ENCODE results near the gene SRSF3.
A peak's percentile ranks its signal among the peaks of the same experiment; 100 is the strongest.

SRSF3 gene

GRCh38 chr6:36623547-36624459 lies 29.6 kb downstream of the SRSF3 start:
- peak; percentile 70 for DNase-seq (ENCODE audit: low read depth)

GRCh38 chr6:36624461-36625157 lies 30.4 kb downstream of the SRSF3 start:
- no peak for DNase-seq (ENCODE audit: low read depth)

- DNase-seq (ENCODE audit: low read depth), result peak; percentile 36
Observed at GRCh38 chr6:36625158-36625919, 31.2 kb downstream of the SRSF3 start.

- no peak for DNase-seq (ENCODE audit: low read depth)
Observed at GRCh38 chr6:36626636-36627035, 32.5 kb downstream of the SRSF3 start.

GRCh38 chr6:36627141-36627540 lies 33.0 kb downstream of the SRSF3 start:
- no peak for DNase-seq (ENCODE audit: low read depth)

GRCh38 chr6:36627801-36628246 lies 33.7 kb downstream of the SRSF3 start:
- peak; percentile 63 for DNase-seq (ENCODE audit: low read depth)

GRCh38 chr6:36629784-36630183 lies 35.6 kb downstream of the SRSF3 start:
- DNase-seq (ENCODE audit: low read depth), result no peak

- DNase-seq (ENCODE audit: low read depth), result no peak
Observed at GRCh38 chr6:36631326-36632011, 37.3 kb downstream of the SRSF3 start.

GRCh38 chr6:36633370-36633769 lies 39.2 kb downstream of the SRSF3 start:
- DNase-seq (ENCODE audit: low read depth), result no peak

GRCh38 chr6:36633915-36634314 lies 39.8 kb downstream of the SRSF3 start:
- peak; percentile 82 for DNase-seq (ENCODE audit: low read depth)

GRCh38 chr6:36634317-36635108 lies 40.4 kb downstream of the SRSF3 start:
- DNase-seq (ENCODE audit: low read depth), result no peak

GRCh38 chr6:36636283-36636682 lies 42.1 kb downstream of the SRSF3 start:
- no peak for DNase-seq (ENCODE audit: low read depth)

GRCh38 chr6:36636687-36637418 lies 42.7 kb downstream of the SRSF3 start:
- no peak for DNase-seq (ENCODE audit: low read depth)

- no peak for DNase-seq (ENCODE audit: low read depth)
Observed at GRCh38 chr6:36638579-36638978, 44.4 kb downstream of the SRSF3 start.

- DNase-seq (ENCODE audit: low read depth), result peak; percentile 40
Observed at GRCh38 chr6:36639171-36639808, 45.1 kb downstream of the SRSF3 start.

GRCh38 chr6:36641543-36641942 lies 47.4 kb downstream of the SRSF3 start:
- DNase-seq (ENCODE audit: low read depth), result no peak

GRCh38 chr6:36642913-36643817 lies 49.0 kb downstream of the SRSF3 start:
- peak; percentile 56 for DNase-seq (ENCODE audit: low read depth)

GRCh38 chr6:36643977-36644376 lies 49.8 kb downstream of the SRSF3 start:
- DNase-seq (ENCODE audit: low read depth), result no peak

- DNase-seq (ENCODE audit: low read depth), result no peak
Observed at GRCh38 chr6:36649086-36649485, 54.9 kb downstream of the SRSF3 start.
